OCI-LY7 (cell line): ENCODE measurements around the gene IPO11. TPM values are rescaled to one million over a fixed set of nuclear protein-coding genes. Genes with fewer than 3 reads are reported as not detected.

ENCODE experiments used
- BruUV-seq: library from RNA; stranded (reverse); fragments of 400-500 nt; replicated peaks from 2 replicates; lab custom pipeline; 2021; lab: Mats Ljungman, UMichigan
- CTCF ChIA-PET: fragments of 300-600 bp; sonication (Branson Sonifier 250); formaldehyde crosslinking; loops from one replicate; lab custom pipeline; 2022; ENCODE audit warnings: antibody characterized with exemption; ENCODE audit not compliant: unreplicated experiment; lab: Charles Lee
- POLR2A ChIA-PET: fragments of 300-600 bp; sonication (Branson Sonifier 250); formaldehyde crosslinking; loops from one replicate; lab custom pipeline; 2022; ENCODE audit warnings: antibody characterized with exemption; lab: Charles Lee
- DNase-seq: peaks from one replicate; pipeline ENCODE4 v3.0.0-alpha.2; 2015; ENCODE audit warnings: low spot score
- H2AFZ ChIP-seq: fragments of 200-600 bp; sonication (generic), shearing (Covaris generic); 2 replicates; pipeline ENCODE4 v1.6.1; 2014; ENCODE audit warnings: mild to moderate bottlenecking, antibody characterized with exemption, low read length, moderate library complexity
- H3K27ac ChIP-seq: fragments of 200-600 bp; sonication (generic); 2 replicates; pipeline ENCODE4 v1.5.1; 2014; ENCODE audit warnings: mixed run types, low read depth, mild to moderate bottlenecking, moderate library complexity, low read length, inconsistent platforms; ENCODE audit not compliant: poor library complexity, severe bottlenecking
- H3K36me3 ChIP-seq: fragments of 200-600 bp; sonication (generic); 2 replicates; pipeline ENCODE4 v1.6.1; 2014; ENCODE audit warnings: mild to moderate bottlenecking, antibody characterized with exemption, low read length, moderate library complexity, mixed read lengths; ENCODE audit not compliant: insufficient read depth
- H3K4me1 ChIP-seq: fragments of 200-600 bp; sonication (generic); 2 replicates; pipeline ENCODE4 v1.5.1; 2014; ENCODE audit warnings: mild to moderate bottlenecking, low read length; ENCODE audit not compliant: insufficient read depth, poor library complexity, severe bottlenecking
- H3K4me2 ChIP-seq: fragments of 200-600 bp; sonication (generic); 2 replicates; pipeline ENCODE4 v1.6.1; 2014; ENCODE audit warnings: mild to moderate bottlenecking, low read length
- H3K4me3 ChIP-seq: fragments of 200-600 bp; sonication (generic); 2 replicates; pipeline ENCODE4 v1.5.1; 2014; ENCODE audit warnings: mild to moderate bottlenecking, low read depth, low read length; ENCODE audit not compliant: poor library complexity, severe bottlenecking
- H3K79me2 ChIP-seq: fragments of 200-600 bp; sonication (generic); 2 replicates; pipeline ENCODE4 v1.6.1; 2016; ENCODE audit warnings: low read depth, mild to moderate bottlenecking, low read length, moderate library complexity, mixed read lengths; ENCODE audit not compliant: insufficient read depth
- H3K9me2 ChIP-seq: fragments of 200-600 bp; sonication (generic); 2 replicates; pipeline ENCODE4 v1.6.1; 2016; ENCODE audit warnings: mild to moderate bottlenecking, low read length, mixed read lengths; ENCODE audit not compliant: insufficient read depth
- H3K9me3 ChIP-seq: fragments of 200-600 bp; sonication (generic); 2 replicates; pipeline ENCODE4 v1.6.1; 2014; ENCODE audit warnings: mild to moderate bottlenecking, mixed run types, low read length, mixed read lengths
- H4K20me1 ChIP-seq: fragments of 200-600 bp; sonication (generic); 2 replicates; pipeline ENCODE4 v1.6.1; 2014; ENCODE audit warnings: mild to moderate bottlenecking, antibody characterized with exemption, low read length, moderate library complexity, mixed read lengths; ENCODE audit not compliant: insufficient read depth
- CTCF ChIP-seq: fragments of 200-600 bp; sonication (generic); conservative IDR thresholded peaks from 2 replicates; pipeline ENCODE4 v1.5.1; 2014; ENCODE audit warnings: mild to moderate bottlenecking, antibody characterized with exemption, low read length, moderate library complexity, mixed read lengths
- EZH2phosphoT487 ChIP-seq: fragments of 200-600 bp; sonication (generic); IDR thresholded peaks from 2 replicates; pipeline ENCODE4 v1.6.1; 2018; ENCODE audit warnings: low read depth, borderline replicate concordance, mild to moderate bottlenecking, mixed run types, antibody characterized with exemption, low read length, moderate library complexity, mixed read lengths
- intact Hi-C: fragments of 100-400 bp; cut with micrococcal nuclease; formaldehyde crosslinking; loops from one replicate; pipeline ENCODE4 v1.10.0; 2022; ENCODE audit not compliant: unreplicated experiment
- total RNA-seq, 2 experiments: library from RNA; depleted of rRNA in 1 of 2; stranded (reverse); fragments of >200 nt in 1 of 2; shearing (Covaris generic) in 1 of 2; gene quantifications; 2 replicates each; pipeline ENCODE4 v1.2.3, GENCODE V29; 2014 to 2022

The IPO11 gene
- total RNA-seq, 2 experiments from 2014 or later: 26.1 to 59.9 TPM

GRCh38 chr5:62585306-62585705 lies 172.7 kb downstream of the IPO11 start:
- DNase-seq: no peak
- POLR2A ChIA-PET: no interaction called here
- Histone ChIP-seq H2AFZ (no peak overlapping the region), H3K4me2 (no peak overlapping the region), H4K20me1 (no peaks in the 10 kb centered on the region), H3K4me1 (no peaks in the 10 kb centered on the region), H3K9me2 (no peaks in the 10 kb centered on the region), H3K79me2 (no peaks in the 10 kb centered on the region), H3K36me3 (peaks cover 24% of the 10 kb centered on the region), H3K9me3 (no peaks in the 10 kb centered on the region), H3K4me3 (no peak overlapping the region), H3K27ac (no peak overlapping the region)
- CTCF ChIA-PET: no interaction called here
- intact Hi-C loops: no loop called here
- no peak for TF ChIP-seq CTCF
- TF ChIP-seq EZH2phosphoT487: no peak
- BruUV-seq: no TSS peak

- H3K9me3 ChIP-seq: no peaks in the 10 kb centered on the region
- no peaks in the 10 kb centered on the region for H4K20me1 ChIP-seq
- intact Hi-C loops: no loop called here
- no TSS peak for BruUV-seq
- TF ChIP-seq EZH2phosphoT487: no peak
- TF ChIP-seq CTCF: no peak
- no peaks in the 10 kb centered on the region for H3K9me2 ChIP-seq
- ChIA-PET POLR2A (interaction anchor here (1.4 to 1.8 kb wide), 4 partner anchors 8 to 182 kb away, joined by 3 to 9 read pairs (median 6); partner anchors contain the start of genes DIMT1 and LRRC70), CTCF (no interaction called here)
- no peak overlapping the region for H3K27ac ChIP-seq
- no peak overlapping the region for H2AFZ ChIP-seq
- no peak overlapping the region for H3K4me3 ChIP-seq
- no peak for DNase-seq
- H3K4me1 ChIP-seq: no peaks in the 10 kb centered on the region
- H3K36me3 ChIP-seq: peaks cover 20% of the 10 kb centered on the region
- H3K4me2 ChIP-seq: no peak overlapping the region
- no peaks in the 10 kb centered on the region for H3K79me2 ChIP-seq
Observed at GRCh38 chr5:62585751-62586150, 173.2 kb downstream of the IPO11 start.

- Histone ChIP-seq H3K36me3 (peaks cover 25% of the 10 kb centered on the region), H3K79me2 (no peaks in the 10 kb centered on the region), H3K4me1 (no peaks in the 10 kb centered on the region), H3K9me3 (no peaks in the 10 kb centered on the region), H3K9me2 (no peaks in the 10 kb centered on the region), H2AFZ (no peak overlapping the region), H3K4me3 (no peak overlapping the region), H3K27ac (no peak overlapping the region), H4K20me1 (no peaks in the 10 kb centered on the region), H3K4me2 (no peak overlapping the region)
- TF ChIP-seq EZH2phosphoT487 (no peak), CTCF (no peak)
- intact Hi-C loops: no loop called here
- no TSS peak for BruUV-seq
- CTCF ChIA-PET: no interaction called here
- DNase-seq: no peak
- POLR2A ChIA-PET: interaction anchor here (0.5 to 1.8 kb wide), 4 partner anchors 10 to 222 kb away, joined by 4 to 9 read pairs (median 6); partner anchors contain the start of gene LRRC70
Observed at GRCh38 chr5:62587737-62588136, 175.2 kb downstream of the IPO11 start.
